ENCODE results near the gene CCDC146. TPM values are rescaled to one million over a fixed set of nuclear protein-coding genes. Genes with fewer than 3 reads are reported as not detected.

CCDC146 gene
- total RNA-seq, 4 donors from 2014 or later = 12.8 to 34.0 (median 29.3) TPM

- Histone ChIP-seq H3K27ac (no peak overlapping the region), H3K4me1 (no peaks in the 10 kb centered on the region), H3K9me3 (no peaks in the 10 kb centered on the region), H3K4me3 (no peak overlapping the region), H3K27me3 (no peaks in the 10 kb centered on the region), H3K36me3 (no peaks in the 10 kb centered on the region)
- no peak for TF ChIP-seq POLR2A (IDR thresholded peaks at IDR 0.05)
- TF ChIP-seq CTCF (IDR thresholded peaks at IDR 0.05) = no peak
- no peak for DNase-seq
- intact Hi-C loops (cut with DNase I; ENCODE audit: low total_unique reads) = no loop called here
These were observed 184.0 kb downstream of the CCDC146 start for GRCh38 chr7:77306231-77307067.

GRCh38 chr7:77308792-77309191 lies 186.4 kb downstream of the CCDC146 start:
- DNase-seq = no peak
- TF ChIP-seq POLR2A (IDR thresholded peaks at IDR 0.05) (no peak), CTCF (IDR thresholded peaks at IDR 0.05) (no peak)
- H3K4me1 ChIP-seq = no peaks in the 10 kb centered on the region
- H3K27me3 ChIP-seq = no peaks in the 10 kb centered on the region
- intact Hi-C loops (cut with DNase I; ENCODE audit: low total_unique reads) = no loop called here
- no peak overlapping the region for H3K4me3 ChIP-seq
- no peaks in the 10 kb centered on the region for H3K9me3 ChIP-seq
- no peak overlapping the region for H3K27ac ChIP-seq
- no peaks in the 10 kb centered on the region for H3K36me3 ChIP-seq

GRCh38 chr7:77309714-77310220 lies 187.4 kb downstream of the CCDC146 start:
- TF ChIP-seq POLR2A (IDR thresholded peaks at IDR 0.05) = no peak
- no peak for TF ChIP-seq CTCF (IDR thresholded peaks at IDR 0.05)
- DNase-seq = no peak
- no peaks in the 10 kb centered on the region for H3K9me3 ChIP-seq
- no peaks in the 10 kb centered on the region for H3K27me3 ChIP-seq
- no peak overlapping the region for H3K27ac ChIP-seq
- intact Hi-C loops (cut with DNase I; ENCODE audit: low total_unique reads) = no loop called here
- no peaks in the 10 kb centered on the region for H3K4me1 ChIP-seq
- no peak overlapping the region for H3K4me3 ChIP-seq
- no peaks in the 10 kb centered on the region for H3K36me3 ChIP-seq

DNA sequence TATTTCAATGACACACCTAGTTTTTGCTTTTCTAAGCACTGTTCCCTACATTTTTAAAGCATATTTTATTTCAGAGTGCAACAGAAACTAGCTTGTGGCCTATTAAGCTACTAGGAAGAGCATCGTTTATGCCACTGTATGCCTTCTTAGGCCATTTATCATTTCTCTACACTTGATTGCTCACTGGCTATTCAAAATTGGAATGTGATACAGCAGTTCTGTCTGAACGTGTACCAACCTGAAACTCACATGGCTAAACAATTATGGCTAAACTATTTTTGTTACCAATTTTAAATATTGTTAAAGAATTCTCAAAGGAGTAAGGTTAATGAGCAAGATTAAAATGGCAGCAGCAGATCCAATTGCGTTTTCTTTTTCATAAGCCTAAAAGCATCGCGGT lies 188.6 kb downstream of the CCDC146 start:
- Histone ChIP-seq H3K27ac (no peak overlapping the region), H3K27me3 (no peaks in the 10 kb centered on the region), H3K9me3 (no peaks in the 10 kb centered on the region), H3K4me1 (no peaks in the 10 kb centered on the region), H3K4me3 (no peak overlapping the region), H3K36me3 (no peaks in the 10 kb centered on the region)
- no peak for DNase-seq
- intact Hi-C loops (cut with DNase I; ENCODE audit: low total_unique reads) = no loop called here
- TF ChIP-seq CTCF (IDR thresholded peaks at IDR 0.05) (no peak), POLR2A (IDR thresholded peaks at IDR 0.05) (no peak)

- TF ChIP-seq CTCF (IDR thresholded peaks at IDR 0.05) (no peak), POLR2A (IDR thresholded peaks at IDR 0.05) (no peak)
- intact Hi-C loops (cut with DNase I; ENCODE audit: low total_unique reads) = no loop called here
- no peak for DNase-seq
- Histone ChIP-seq H3K4me1 (no peaks in the 10 kb centered on the region), H3K36me3 (no peaks in the 10 kb centered on the region), H3K27me3 (no peaks in the 10 kb centered on the region), H3K4me3 (no peak overlapping the region), H3K9me3 (no peaks in the 10 kb centered on the region), H3K27ac (no peak overlapping the region)
These were observed 190.7 kb downstream of the CCDC146 start for GRCh38 chr7:77313085-77313484.
